LNCaP clone FGC (cell line): ENCODE measurements around the gene HLA-B.
"Not testable (repeated sequence)": the region's sequence is repeated elsewhere in the genome, so short reads cannot be mapped to it uniquely, and the experiment has no call there.

ENCODE experiments used
- DNase-seq: peaks from one replicate; pipeline ENCODE4 v3.0.0-alpha.2; 2011; ENCODE audit warnings: low read depth
- H3K4me3 ChIP-seq: 2 replicates; pipeline ENCODE4 v1.5.1; 2011; ENCODE audit warnings: mild to moderate bottlenecking, low read depth, low read length, control low read depth
- TF ChIP-seq, protein P1 (sequence below): IDR thresholded peaks from 2 replicates; pipeline ENCODE4 v1.5.1; 2012; ENCODE audit warnings: mild to moderate bottlenecking; ENCODE audit not compliant: control insufficient read depth, insufficient read depth; ENCODE audit errors: extremely low read depth

HLA-B gene

DNA sequence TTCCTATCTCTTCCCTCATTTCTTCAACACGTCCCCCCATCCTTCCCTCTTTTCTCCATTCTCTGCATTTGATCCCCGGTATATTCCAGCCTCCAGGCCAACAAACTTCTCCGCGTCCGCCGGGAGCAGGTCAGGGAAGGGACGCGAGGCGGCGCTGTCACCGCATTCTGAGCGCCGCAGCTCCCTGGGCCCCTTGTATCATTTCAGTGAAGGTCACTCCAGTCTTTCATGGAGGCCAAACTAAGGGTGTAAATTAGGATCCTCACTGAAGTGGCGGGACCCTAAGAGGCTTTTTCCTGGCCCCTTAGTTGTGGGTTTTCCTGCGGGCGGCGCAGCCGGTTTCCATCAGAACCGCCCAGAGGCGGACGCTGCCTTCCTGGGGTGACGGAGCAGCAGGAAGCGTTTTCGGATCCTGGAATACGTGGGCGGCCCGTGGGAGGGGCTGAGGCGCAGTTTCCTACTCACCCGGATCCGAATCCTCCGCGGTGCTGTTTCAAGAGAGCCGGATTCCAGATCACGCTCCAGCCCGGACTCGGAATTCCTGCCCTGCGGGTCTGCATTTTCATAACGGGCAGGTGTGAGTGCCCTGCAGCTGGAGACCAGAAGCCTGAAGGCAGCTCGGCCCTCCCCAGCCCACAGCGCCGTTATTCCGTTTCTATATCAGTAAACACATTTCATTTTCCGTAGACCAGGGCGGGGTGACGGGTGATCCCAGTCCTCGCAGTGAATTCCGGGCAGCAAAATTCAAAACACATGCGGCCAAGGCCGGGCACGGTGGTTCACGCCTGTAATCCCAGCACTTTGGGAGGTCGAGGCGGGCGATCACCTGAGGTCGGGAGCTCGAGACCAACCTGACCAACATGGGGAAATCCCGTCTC lies 42.8 kb upstream of the HLA-B start:
- TF ChIP-seq, protein P1, sequence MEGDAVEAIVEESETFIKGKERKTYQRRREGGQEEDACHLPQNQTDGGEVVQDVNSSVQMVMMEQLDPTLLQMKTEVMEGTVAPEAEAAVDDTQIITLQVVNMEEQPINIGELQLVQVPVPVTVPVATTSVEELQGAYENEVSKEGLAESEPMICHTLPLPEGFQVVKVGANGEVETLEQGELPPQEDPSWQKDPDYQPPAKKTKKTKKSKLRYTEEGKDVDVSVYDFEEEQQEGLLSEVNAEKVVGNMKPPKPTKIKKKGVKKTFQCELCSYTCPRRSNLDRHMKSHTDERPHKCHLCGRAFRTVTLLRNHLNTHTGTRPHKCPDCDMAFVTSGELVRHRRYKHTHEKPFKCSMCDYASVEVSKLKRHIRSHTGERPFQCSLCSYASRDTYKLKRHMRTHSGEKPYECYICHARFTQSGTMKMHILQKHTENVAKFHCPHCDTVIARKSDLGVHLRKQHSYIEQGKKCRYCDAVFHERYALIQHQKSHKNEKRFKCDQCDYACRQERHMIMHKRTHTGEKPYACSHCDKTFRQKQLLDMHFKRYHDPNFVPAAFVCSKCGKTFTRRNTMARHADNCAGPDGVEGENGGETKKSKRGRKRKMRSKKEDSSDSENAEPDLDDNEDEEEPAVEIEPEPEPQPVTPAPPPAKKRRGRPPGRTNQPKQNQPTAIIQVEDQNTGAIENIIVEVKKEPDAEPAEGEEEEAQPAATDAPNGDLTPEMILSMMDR, result peak; percentile 91

DNA sequence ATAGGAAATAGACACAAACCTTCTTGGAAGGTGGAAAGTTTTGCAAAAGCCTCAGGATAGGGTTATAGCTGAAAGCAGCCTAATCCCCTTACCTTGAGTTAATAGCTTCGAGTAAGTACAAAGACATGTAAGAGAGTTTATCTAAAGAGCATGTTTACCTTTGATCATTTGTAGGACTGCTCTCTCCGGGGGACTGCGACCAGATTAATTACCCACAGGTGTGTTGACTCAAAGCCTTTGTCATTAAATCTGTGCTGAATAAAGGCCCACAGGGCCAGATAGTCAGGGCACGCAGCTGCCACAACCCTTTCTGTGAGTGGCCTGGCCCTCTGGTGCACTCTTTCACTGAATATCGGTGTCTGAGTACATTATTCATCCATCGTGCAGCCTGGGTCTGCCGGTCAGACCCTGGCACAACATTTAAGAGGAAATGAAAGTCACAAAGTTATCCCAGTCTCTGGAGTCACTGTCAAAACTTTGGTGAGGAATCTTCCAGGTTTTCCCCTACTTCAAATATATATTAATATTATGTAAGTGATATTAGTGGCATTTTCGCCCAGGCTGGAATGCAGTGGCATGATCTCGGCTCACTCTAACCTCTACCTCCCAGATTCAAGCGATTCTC lies 41.0 kb upstream of the HLA-B start:
- DNase-seq, result no peak
- TF ChIP-seq, protein P1, result no peak
- H3K4me3 ChIP-seq, result no peak overlapping the region

More for the DNA sequence above, 42.8 kb upstream of the HLA-B start:
- peak; percentile 74 for DNase-seq
- H3K4me3 ChIP-seq, result peak overlapping the region; percentile 71

DNA sequence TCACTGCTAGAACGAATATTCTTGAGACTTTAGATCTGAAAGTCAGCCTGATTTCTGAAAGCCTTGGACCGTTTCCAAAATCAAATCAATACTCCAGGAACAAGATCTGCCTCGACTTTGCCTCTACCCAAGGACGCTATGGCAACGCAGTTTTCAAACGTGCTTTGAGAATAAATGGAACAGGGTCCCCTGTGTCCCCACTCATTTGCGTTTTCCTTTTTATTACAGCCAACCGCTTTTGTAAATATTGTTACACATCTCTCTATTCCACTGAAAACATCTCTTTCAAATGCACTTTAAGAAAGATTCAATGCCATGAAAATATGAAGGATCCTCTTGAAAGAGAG lies 40.1 kb upstream of the HLA-B start:
- not testable (repeated sequence) for H3K4me3 ChIP-seq

DNA sequence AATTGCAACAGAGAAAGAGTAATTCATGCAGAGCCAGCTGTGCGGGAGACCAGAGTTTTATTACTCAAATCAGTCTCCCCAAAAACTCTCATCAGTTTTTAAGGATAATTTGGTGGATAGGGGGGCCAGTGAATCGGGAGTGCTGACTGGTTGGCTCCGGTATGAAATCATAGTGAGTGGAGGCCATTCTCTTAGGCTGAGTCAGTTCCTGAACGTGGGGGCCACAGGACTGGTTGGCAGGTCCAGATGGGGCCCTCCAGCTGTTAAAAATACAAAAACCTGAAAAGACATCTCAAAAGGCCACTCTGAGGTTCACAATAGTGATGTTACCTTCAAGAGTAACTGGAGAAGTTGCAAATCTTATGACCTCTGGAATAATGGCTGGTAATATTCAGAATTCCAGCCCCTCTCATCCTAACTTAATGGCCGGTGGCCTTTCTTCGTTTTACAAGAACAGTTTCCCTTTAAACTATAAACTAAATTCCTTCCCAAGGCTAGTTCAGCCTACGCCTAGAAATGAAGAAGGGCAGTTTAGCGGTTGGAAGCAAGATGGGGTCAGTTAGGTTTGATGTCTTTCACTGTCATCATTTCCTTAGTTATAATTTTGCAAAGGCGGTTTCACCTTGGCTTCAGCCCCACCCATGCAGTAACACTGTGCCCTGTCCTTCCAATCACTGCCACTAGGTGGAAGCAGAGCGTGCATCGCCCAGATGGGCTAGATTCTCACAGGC lies 39.6 kb upstream of the HLA-B start:
- TF ChIP-seq, protein P1, result peak; percentile 87
- no peak overlapping the region for H3K4me3 ChIP-seq
- peak; percentile 32 for DNase-seq

More for the DNA sequence above, 40.1 kb upstream of the HLA-B start:
- DNase-seq, result not testable (repeated sequence)

DNA sequence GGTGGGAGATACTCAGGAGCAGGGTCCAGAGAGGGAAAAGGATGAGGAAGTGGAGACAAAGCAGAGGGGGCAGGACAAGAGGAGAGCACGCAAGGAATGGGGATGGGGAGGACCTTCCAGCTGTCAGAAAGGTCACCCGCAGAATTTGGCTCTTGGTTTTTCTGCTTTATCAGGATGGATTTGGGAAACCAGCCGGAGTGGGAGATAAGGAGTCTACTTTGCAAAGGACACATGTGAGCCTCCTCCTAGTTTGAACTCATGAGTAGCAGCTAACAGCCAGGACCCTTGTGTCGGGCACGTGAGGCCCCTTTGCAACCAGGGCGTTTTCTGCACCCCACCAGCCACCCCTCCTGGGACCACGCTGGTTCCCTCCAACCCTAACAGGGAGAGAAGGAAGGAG lies 38.9 kb upstream of the HLA-B start:
- no peak for DNase-seq
- no peak overlapping the region for H3K4me3 ChIP-seq
- TF ChIP-seq, protein P1, result no peak

DNA sequence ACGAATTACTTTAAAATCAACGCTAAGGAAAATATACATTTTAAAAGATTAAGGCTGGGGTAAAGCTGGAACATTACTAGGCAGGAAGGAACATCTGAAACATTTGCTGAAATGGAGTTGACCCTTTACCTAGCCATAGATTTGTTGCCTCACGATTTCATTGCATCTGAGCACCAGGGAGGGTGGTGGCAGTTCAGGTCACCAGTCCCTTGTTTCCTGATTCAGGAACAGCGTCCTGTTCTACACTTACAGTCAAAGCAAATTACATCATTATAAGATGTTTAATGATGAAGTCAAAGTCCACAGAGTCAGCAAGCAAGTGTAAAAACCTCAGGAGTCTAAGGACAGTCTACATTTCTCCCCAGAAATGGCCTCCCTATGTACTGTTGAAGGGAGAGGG lies 37.4 kb upstream of the HLA-B start:
- TF ChIP-seq, protein P1, result no peak
- no peak overlapping the region for H3K4me3 ChIP-seq
- no peak for DNase-seq

DNA sequence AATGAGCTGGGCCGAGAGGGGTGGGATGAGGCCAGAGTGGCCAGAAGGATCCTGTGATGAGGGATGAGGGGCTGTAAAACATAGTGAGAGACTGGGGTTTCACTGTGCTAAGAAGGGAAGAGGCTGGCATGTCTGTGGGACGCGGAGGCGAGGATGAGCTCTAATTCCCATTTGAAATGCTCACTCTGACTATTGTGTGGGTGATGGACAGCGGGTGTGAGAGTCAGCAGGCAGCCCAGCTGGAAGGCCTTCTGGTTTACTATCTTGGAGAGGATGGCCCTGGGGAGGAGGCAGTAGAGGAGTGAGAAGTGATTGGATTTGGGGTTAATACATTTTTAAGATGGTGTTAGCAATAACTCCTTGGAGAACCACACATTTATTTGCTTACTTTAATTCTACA lies 37.0 kb upstream of the HLA-B start:
- DNase-seq, result no peak
- H3K4me3 ChIP-seq, result no peak overlapping the region
- TF ChIP-seq, protein P1, result no peak

DNA sequence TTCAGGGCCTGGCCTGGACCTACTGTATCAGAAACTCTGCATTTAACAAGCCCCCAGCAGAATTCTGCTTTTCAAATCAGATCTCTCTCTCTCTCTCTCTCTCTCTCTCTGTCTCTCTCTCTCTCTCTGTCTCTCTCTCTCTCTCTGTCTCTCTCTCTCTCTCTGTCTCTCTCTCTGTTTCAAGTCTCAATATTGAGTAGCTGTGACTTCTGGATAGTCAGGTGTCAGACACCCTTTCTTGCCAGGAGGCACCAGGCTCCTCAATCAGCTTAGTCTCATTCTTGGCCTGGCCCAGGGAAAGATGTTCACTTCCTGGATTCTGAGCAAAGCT lies 32.8 kb upstream of the HLA-B start:
- not testable (repeated sequence) for DNase-seq, H3K4me3 ChIP-seq

DNA sequence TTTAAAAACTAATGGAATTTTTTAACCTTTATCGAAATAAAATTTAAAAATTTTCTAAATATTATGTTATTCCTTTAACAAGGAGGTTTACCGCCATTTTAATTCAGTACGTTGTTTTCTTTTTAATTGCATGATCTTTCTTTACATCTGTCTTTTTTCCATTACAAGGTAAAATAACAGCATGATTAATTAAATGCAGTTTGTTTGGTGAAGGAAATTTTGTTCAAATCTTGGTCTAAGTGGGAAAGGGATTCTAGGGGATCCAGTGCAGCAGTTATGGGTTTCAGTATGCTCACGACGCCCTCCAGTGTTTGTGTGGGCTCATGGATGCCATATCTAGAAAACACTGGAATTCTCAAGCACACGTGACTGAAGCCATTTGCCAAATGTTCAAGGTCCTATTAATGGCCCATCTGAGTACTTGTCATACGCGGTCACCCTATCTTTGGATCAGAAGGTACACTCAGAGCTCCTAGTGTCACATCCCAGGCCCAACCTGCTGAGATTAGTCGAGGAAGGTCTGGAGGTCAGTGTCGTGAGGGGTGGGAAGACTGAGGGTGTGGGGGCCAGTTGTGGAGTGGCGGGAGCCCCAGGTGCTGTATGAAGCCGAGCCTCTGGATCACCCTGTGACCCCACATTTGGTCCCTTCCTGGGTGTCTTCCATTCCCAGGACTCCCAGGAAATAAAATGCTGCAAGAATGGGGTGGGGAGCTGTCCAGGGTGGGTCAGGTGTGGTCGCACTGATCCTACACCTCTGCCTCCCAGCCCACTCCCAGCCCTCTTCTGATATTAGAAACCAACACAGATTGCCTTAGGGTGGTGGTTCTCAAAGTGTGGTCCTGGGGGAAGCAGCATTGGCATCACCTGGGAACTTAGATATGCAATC lies 32.2 kb upstream of the HLA-B start:
- DNase-seq, H3K4me3 ChIP-seq: not testable (repeated sequence)
